GM21717 (cell line): Measurements from ENCODE around the gene CBX2.

Experiments
- ATAC-seq: cut with Tn5 transposase; IDR thresholded peaks from one replicate; pipeline ENCODE4 v1.9.1; 2021; ENCODE audit warnings: mild to moderate bottlenecking, moderate library complexity; ENCODE audit not compliant: unreplicated experiment

The CBX2 gene

DNA sequence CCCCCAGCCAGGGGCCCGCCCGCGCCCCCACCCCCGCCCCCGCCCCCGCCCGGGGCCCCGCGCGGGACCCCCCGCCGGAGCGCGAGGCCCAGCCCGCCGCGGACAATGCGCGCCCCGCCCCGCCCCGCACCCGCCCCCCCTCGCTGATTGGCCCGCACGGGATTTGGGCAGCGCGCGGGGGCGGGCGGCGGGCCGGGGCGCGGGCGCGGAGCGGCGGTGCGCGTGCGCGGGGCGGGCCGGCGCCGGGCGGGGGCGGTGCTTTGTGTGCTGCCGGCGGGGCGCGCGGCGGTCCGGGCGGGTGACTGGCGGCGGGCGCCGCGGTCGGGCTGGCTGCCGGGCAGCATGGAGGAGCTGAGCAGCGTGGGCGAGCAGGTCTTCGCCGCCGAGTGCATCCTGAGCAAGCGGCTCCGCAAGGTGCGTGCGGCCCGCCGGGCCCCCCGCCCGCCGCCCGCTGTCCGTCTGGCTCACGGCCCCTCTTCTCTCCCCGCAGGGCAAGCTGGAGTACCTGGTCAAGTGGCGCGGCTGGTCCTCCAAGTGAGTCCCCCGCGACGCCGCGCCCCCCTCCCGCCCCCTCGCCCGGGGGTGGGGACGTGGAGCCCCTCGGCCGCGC, at the start of gene CBX2:
Gene CBX2, plus strand, starts transcription at position 255 of the 610 bp plus-strand sequence. Its CDS starts 88 bp downstream, at position 343.
- ATAC-seq, result no peak

DNA sequence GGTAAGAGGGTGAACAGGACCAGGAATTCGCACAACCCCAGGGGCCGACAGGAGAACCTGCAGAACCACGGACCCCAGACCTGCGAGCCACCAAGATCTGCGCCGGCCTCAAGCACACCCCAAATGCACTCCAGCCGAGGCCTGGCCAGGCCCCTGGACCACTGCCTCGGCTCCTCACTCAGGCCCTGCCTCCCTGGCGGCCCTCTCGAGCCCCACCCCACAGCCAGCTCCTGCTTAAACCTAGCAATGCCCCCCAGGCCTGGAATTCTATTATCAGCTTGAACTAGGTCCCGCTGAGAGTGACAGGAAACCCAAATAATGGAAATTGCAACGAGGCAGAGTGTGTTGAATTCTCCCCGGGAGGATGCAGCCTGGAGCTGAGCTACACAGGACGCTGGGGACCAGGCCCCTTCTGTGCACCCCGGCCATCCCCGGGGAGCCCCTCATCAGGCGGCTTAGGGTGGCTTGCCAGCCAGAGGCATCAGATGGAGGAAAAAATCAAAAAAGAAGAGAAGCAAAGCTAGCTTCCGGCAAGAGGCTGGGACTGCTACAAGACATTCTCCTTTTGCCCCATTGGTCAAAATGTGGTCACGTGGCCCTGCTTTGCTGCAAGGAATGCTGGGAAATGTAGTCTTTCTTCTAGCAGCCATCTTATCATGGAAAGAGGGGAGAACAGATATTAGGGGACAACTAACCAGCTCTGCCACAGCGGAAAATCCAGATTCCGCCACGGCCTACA, 49.6 kb upstream of the CBX2 start:
- no peak for ATAC-seq

DNA sequence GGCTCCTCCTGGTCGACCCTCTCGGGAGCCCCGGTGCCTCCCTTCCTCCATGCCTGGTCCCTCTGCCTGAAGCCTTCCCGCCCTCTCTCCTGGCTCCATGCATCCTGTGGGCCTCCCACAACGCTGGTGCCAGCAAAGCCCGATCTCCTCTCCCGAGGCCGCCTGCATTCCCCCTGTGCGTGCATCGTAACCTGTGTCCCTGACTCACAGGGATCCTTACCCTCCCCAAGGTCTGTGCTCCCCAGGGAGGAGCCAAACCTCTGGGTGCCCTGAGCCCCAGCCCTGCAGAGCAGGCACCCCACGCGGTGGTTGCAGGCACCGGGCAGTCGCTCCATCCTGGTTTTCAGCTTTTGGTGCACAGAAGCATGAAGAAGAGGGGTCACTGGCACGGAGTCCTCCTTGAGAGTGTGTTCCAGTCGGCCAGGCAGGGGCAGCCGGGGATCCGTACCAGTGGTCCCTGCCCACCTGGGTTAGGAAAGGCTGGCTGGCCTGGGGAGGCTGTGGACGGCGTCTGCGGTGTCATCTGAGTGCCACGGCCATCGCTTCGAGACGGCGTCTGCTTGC, 49.0 kb upstream of the CBX2 start:
- ATAC-seq, result no peak

DNA sequence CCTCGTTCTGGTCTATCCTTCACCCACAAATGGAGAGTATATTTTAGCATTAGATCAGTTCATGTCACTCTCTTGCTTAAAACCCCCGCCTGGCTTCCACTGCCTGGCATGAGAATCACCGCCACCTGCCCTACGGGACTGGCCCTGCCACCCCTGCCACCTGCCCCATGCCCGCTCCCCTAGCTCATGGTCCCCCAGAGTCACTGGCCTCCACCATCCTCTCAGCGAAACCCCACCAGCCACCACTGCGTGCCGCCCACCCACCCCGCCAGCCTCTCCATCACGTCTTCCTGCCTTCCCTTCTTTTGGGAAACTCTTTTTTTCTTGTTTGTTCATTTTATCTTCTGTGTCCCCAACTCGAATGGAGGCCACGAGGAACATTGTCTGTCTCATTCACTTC, 48.2 kb upstream of the CBX2 start:
- ATAC-seq, result no peak

DNA sequence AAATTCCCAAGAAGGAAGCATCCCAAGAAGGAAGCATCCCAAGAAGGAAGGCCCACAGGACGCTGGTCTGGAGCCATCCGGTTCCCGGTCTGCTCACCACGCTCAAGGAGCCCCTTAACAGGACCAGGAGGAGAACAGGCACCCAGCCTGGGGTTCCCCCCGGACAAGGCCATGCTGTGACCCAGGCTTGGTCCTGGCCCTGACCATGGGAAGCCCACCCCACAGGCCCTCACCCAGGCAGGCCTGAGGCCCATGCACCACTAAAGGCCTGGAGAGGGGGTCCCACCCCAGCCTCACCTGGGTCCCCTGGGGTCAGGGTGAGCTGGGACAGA, 47.5 kb upstream of the CBX2 start:
- no peak for ATAC-seq

DNA sequence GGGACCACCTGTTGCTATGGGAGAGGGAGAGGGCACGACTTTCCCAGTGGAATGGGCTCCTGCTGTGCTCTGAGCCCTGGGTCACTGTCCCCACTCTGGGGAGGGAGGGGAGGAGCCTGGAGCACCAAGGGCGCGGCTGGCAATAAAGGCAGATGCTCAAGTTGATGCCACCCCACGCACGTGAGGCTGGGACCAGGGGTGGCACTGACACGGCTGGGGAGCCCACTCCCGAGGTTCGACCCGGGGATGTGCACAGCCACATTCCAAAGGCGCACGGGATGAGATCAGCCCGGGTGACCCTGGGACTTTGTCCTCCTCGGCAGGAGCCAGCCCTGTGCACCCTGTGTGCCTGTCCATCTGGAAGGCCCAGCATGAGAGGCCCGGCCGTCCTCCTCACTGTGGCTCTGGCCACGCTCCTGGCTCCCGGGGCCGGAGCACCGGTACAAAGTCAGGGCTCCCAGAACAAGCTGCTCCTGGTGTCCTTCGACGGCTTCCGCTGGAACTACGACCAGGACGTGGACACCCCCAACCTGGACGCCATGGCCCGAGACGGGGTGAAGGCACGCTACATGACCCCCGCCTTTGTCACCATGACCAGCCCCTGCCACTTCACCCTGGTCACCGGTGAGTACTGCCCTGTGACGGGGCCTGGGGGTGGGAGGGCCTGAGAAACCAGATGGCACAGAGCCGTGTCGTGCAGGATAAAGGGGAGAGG, 47.0 kb upstream of the CBX2 start, which contains the start of gene ENPP7:
Gene ENPP7, plus strand, starts transcription at position 175 of the 715 bp plus-strand sequence. Its CDS starts 197 bp downstream, at position 372.
- no peak for ATAC-seq

DNA sequence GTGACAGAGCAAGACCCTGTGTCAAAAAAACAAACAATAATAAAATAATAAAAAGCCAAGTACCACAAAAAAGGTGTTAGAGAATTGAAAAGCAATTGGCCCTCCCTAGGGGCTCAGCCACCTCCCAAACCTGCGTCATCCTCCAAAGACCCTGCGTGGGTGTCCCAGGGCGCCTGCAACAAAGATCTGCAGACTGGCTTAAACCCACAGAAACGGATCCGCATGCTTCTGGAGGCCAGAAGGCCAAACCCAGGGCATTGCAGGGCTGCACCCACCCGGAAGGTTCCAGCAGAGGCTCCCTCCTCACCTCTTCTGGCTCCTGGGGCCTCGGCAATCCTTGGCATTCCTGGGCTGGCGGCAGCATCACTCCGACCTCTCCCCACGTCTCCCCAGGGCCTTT, 45.7 kb upstream of the CBX2 start:
- ATAC-seq, result no peak

DNA sequence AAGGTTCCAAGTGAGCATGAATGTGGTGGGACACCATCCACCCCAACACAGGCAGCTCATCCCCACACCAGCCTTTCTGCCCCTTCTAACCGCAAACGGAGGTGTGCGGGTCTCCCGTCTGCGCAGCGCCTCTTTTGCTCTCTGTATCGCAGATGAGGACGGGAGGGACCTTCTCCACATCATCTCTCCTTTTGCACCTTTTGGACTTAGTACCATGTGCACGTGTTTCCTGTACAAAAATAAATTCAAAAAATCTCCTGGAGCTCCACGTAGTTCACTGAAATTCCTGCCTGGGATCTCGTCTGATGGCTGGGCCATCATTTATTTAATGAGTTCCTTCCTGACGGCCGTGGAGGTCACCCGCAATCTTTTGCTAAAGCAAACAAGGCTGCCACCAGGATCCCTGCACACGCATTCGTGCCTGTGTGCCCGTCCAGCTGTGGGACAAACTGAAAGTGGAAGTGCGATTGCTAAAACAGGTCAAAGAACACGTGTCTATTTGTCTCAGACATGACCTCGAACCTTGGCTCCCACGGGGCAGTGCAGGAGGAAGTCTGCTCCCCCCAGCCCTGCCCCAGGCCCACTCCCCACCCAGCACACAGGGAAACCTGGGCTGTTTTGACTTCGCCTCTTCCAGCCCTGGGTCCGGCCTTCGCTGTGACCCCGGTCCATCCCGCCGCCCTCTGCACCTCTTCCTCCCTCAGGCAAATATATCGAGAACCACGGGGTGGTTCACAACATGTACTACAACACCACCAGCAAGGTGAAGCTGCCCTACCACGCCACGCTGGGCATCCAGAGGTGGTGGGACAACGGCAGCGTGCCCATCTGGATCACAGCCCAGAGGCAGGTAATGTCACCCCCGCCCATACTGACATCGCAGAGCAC, 44.9 kb upstream of the CBX2 start:
- no peak for ATAC-seq

DNA sequence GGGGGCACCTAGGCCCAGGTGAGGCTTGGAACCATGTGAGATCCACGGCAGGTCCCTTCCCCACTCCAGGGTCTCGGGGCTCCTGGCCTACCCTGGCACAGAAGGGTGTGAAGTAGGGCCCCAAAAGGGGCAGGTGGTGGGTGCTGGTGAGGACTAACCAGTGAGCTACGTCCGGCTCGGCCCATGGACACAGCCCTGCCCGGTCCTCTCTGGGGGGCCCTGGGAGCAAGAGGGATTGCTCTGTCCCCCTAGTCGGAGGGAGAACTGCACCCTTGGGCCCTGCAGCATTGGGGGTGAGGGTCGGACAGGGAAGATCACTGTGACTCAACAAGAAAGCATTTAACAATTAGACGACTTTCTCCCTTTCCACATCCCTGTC, 44.3 kb upstream of the CBX2 start:
- ATAC-seq, result no peak

DNA sequence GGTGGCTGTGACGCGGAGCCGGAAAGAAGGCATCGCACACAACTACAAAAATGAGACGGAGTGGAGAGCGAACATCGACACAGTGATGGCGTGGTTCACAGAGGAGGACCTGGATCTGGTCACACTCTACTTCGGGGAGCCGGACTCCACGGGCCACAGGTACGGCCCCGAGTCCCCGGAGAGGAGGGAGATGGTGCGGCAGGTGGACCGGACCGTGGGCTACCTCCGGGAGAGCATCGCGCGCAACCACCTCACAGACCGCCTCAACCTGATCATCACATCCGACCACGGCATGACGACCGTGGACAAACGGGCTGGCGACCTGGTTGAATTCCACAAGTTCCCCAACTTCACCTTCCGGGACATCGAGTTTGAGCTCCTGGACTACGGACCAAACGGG, 42.9 kb upstream of the CBX2 start:
- ATAC-seq, result no peak

DNA sequence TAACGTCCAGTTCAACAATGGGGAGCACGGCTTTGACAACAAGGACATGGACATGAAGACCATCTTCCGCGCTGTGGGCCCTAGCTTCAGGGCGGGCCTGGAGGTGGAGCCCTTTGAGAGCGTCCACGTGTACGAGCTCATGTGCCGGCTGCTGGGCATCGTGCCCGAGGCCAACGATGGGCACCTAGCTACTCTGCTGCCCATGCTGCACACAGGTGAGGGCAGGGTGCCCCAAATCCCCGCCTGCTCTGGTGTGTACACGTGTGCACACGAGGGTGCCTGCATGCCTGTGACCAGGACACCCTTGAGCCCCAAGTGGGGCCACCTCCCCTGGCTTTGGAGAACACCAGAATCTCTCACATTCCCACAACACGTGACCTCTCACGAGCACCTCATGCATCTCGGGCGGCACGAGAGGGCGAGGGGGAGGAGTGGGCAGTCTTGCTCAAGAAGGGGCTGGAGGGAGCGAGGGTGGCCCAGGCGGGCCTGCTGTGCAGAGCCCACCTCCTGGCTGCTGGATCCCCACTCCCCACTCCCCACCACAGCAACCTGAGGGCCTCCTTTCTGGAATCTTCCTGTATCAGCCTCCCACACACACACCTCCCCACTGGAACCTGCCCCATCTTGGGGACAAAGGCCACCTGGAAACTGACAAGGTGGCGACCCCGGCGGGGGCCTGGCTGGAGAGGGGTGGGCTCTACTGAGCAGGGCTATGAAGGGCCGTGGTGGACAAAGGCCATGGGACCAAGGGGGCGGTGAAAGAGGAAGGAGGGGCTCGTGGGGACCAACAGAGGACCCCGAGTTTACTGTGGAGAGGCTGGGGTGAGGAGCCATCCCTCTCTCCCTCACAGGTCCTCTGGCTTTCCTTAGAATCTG, 40.7 kb upstream of the CBX2 start:
- ATAC-seq, result no peak

DNA sequence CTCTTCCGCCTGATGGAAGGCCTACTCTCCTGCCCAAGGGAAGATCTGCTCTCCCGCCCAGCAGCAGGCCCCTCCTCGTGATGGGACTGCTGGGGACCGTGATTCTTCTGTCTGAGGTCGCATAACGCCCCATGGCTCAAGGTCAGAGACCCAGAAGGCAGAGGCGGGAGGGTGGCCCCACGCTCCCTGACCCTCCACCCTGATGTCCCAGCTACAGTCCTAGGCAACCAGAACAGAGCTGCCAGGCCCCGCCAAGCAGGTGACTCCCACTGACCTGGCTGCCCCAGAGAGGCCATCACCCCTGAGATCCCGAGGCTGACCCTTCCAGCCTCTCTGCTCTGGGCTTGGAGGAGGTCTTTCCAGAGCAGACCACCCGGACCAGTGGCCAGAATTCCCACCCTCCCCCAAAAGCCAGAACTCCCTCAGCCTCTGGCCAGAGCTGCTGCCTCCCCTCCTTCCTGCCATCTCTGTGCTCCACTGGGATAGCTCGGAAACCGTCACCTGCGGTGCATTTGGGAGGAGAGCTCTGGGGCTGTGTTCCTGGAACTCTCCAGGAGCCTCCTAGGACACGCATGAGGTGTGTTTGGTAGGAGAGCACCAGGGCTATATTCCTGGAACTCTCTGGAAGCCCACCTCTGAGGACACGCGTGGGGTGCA, 39.9 kb upstream of the CBX2 start:
- no peak for ATAC-seq

DNA sequence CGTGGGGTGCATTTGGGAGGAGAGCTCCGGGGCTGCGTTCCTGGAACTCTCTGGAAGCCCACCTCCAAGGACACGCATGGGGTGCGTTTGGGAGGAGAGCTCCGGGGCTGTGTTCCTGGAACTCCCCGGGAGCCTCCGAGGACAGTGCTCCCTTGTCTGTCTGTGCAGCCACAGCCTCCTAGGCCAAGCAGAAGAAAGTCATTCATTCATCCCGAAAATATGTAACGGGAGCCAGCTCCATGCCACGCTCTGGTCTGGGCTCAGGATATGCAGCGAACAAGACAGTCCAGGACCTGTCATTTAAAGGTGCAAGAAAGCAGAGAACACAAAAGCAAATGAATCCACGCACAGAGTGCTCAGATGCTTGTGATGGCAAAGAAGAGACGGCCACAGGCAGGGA, 39.3 kb upstream of the CBX2 start:
- ATAC-seq, result no peak

DNA sequence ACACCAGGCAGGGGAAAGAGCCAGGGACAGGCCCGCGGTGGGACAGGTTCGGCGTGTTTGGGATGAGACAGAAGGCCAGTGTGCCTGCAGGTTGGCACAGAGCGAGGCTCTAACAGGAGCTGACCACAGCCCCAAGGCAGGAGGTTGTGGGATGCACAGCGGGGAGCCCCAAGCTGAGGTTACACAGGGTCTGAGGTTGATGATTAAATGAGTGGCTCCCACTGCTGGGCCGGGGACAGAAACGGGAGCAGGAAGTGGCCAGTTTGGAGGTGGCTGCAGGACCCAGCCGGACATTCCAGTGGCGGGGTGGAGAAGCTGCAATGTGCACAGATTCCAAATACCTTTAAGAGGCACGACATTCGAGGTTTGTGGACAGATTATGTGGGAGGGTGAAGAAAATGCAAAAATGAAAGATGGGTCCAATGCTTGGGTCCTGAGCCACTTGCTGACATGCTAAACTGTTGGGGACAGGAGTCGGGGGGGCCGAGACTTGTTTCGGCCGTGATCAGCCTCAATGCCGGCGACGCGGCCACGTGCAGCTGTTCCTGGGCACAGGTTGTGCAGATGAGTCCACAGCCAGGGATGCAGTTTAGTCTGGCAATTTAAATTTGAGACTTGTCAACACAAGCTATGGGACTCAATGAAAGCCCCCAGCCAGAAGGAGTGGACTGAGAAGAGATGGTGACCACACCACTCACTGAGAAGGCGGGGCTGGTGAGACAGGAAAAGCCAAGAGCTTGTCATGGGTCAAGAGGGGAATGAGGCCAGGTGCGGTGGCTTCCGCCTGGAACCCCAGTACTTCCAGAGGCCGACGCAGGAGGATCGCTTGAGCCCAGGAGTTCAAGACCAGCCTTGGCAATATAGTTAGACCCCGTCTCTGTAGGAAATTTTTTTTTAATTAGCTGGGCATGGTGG, 38.5 kb upstream of the CBX2 start:
- no peak for ATAC-seq

DNA sequence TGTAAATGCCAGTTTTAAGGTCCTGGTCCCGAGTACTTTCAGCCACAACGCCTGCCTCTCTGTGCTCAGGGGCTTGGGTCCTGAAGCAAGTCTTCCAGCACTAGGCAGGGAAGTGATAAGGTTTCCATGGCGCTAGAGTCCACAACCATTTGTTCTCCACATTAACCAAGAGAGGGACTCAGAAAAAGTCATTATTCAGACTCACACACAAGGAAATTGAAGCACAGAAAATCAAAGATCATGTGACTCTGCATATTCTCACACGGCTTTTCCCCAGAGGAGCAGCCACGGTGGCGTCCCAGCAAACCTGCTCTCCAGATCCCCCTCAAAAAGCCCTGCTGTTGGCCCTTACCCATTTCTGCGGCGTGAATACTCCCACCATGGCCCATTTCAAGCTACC, 37.5 kb upstream of the CBX2 start:
- ATAC-seq, result no peak

DNA sequence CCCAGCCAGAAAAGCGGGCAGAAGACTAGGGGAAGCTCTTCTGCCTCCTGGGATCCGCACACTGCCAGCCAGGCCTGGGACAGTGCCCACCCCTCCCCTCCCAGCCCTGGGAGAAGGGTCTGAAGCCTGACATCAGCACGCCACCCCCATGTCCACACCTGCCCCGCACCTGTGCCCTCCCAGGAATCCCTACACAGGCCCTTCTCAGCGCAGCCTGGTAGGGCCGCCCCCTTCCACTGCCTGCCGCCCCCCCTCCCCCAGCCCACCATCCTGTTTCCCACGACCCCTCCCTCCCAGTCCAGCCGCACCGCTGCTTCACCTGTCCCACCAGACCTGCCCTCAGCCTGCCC, 36.6 kb upstream of the CBX2 start:
- no peak for ATAC-seq

DNA sequence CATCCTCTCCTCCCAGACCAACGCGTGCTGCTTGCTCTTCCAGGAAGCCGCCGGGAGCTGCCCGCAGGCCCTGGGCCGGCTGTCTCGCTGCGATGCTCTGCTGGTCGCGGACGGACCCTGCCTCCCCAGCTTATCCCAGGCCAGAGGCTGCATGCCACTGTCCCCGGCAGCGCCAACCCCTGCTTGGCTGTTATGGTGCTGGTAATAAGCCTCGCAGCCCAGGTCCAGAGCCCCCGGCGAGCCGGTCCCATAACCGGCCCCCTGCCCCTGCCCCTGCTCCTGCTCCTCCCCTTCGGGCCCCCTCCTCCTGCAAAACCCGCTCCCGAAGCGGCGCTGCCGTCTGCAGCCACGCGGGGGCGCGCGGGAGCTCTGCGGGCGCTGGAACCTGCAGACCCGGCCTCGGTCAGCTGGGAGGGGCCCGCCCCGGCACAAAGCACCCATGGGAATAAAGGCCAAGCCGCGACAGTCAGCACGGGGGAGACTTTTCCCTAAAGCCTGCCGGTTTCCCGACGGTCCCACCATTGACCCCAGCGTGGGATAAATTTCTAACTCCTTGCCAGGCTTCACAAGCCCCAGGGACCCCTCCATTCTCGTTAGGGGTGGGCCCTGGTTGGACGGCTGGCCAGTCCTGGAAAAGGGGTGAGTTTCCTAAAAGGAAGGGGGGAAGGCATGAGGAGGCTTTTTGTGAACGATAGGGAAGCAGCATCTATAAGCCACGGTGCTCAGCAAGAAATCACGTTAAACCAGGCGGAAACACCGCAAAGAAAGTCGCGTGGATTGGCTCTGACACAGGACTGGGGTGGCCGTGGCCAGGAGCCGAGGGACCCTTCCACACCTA, 36.0 kb upstream of the CBX2 start:
- no peak for ATAC-seq

DNA sequence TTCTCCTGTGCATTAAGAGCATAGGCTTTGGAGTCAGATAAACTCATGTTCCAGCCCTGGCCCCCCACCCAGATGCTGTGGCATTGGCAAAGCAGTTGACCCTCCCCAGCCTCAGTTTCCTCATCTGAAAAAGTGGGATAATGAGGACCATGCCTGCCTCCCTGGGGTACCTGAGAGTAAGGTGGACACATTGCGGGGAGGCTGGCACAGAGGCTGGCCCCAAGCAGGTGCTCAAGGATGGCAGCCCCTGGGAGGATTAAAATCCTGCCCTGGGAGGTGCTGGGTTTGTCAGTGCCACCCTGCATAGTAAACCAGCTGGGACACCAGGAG, 35.4 kb upstream of the CBX2 start:
- no peak for ATAC-seq
